Gastroesophageal sphincter (tissue), 4 donors: ENCODE measurements around the gene ARHGEF10L. TPM values are rescaled to one million over a fixed set of nuclear protein-coding genes. Genes with fewer than 3 reads are reported as not detected.

Source experiments
- ATAC-seq: fragments of 150-250 bp; one replicate; pipeline ENCODE4 v1.9.1; 2016; ENCODE audit warnings: mild to moderate bottlenecking, moderate library complexity
- H3K27ac ChIP-seq, 4 donors: fragments of 200-600 bp; sonication (generic) in 3 of 4; 1 replicate in 3 of 4; 2 replicates in 1 of 4; pipeline ENCODE4 v1.5.1; 2016 to 2019
- H3K27me3 ChIP-seq: fragments of 200-600 bp; sonication (generic); one replicate; pipeline ENCODE4 v1.5.1; 2019
- H3K36me3 ChIP-seq, 2 donors: fragments of 200-600 bp; sonication (generic); one replicate each; pipeline ENCODE4 v1.5.1; 2019; ENCODE audit warnings: control low read depth in 1 of 2
- H3K4me1 ChIP-seq, 3 donors: fragments of 200-600 bp; sonication (generic); 1 replicate in 2 of 3; 2 replicates in 1 of 3; pipeline ENCODE4 v1.5.1; 2016 to 2019; ENCODE audit warnings: control low read depth in 2 of 3
- H3K4me3 ChIP-seq, 2 donors: fragments of 200-600 bp; sonication (generic); one replicate each; pipeline ENCODE4 v1.5.1; 2019; ENCODE audit warnings: mild to moderate bottlenecking in 1 of 2, moderate library complexity in 1 of 2
- H3K9me3 ChIP-seq, 3 donors: fragments of 200-600 bp; sonication (generic); one replicate each; pipeline ENCODE4 v1.5.1; 2017 to 2019; ENCODE audit warnings: control low read depth in 2 of 3
- CTCF ChIP-seq, 4 experiments: fragments of 200-600 bp in 2 of 4; fragments of 450-650 bp in 2 of 4; sonication (generic) in 1 of 4; IDR thresholded peaks; one replicate each; pipeline ENCODE4 v1.5.1; 2017 to 2019; ENCODE audit warnings: antibody characterized with exemption in 4 of 4, mild to moderate bottlenecking in 2 of 4, moderate library complexity in 2 of 4
- EP300 ChIP-seq: sonication (generic); formaldehyde crosslinking; IDR thresholded peaks from one replicate; pipeline ENCODE4 v1.6.1; 2017; ENCODE audit warnings: antibody characterized with exemption, mild to moderate bottlenecking
- POLR2A ChIP-seq, 2 donors: fragments of 450-650 bp; IDR thresholded peaks; one replicate each; pipeline ENCODE4 v1.6.1; 2017; ENCODE audit warnings: antibody characterized with exemption in 2 of 2, mild to moderate bottlenecking in 2 of 2, moderate library complexity in 1 of 2
- POLR2AphosphoS5 ChIP-seq: sonication (generic); formaldehyde crosslinking; IDR thresholded peaks from one replicate; pipeline ENCODE4 v1.6.1; 2017; ENCODE audit warnings: antibody characterized with exemption
- WGBS, 2 donors: methylation state at CpG; one replicate each; pipeline ENCODE4 v1.1.5; 2018; ENCODE audit warnings: low coverage in 1 of 2; 5-methylcytosine and 5-hydroxymethylcytosine counted together
- total RNA-seq, 4 donors: library from RNA; depleted of rRNA; stranded (reverse); fragments of >200 nt; gene quantifications; one replicate each; pipeline ENCODE4 v1.1.0, GENCODE V29; 2016

Gene ARHGEF10L
- total RNA-seq, 4 donors from 2014 or later = 50.9 to 97.0 (median 80.3) TPM

- H3K27ac ChIP-seq = peak overlapping the region in 3 of 4 donors; percentile 23 to 64 (median 51)
- peaks cover 0 to 62% (median 17%) of the 10 kb centered on the region in 3 donors for H3K4me1 ChIP-seq
- H3K9me3 ChIP-seq = no peaks in the 10 kb centered on the region
- H3K4me3 ChIP-seq = no peak overlapping the region
- 80% methylated on average over 1 to 2 of the region's 10 CpGs for WGBS, 2 donors
- TF ChIP-seq EP300 = no peak
- no peak for TF ChIP-seq POLR2AphosphoS5
- TF ChIP-seq POLR2A (IDR thresholded peaks at IDR 0.05) = no peak
- no peak for TF ChIP-seq CTCF (IDR thresholded peaks at IDR 0.05)
- H3K36me3 ChIP-seq = peaks cover 0 to 16% of the 10 kb centered on the region in 2 donors
- H3K27me3 ChIP-seq = no peaks in the 10 kb centered on the region
- no peak for ATAC-seq
These were observed 42.1 kb downstream of the ARHGEF10L start for GRCh38 chr1:17581389-17582123.

- no peaks in the 10 kb centered on the region for H3K9me3 ChIP-seq
- peaks cover 0 to 63% (median 24%) of the 10 kb centered on the region in 3 donors for H3K4me1 ChIP-seq
- peak overlapping the region in 3 of 4 donors; percentile 50 to 64 (median 51) for H3K27ac ChIP-seq
- TF ChIP-seq POLR2AphosphoS5 = no peak
- no peak for ATAC-seq
- WGBS, 2 donors = 36 to 72% methylated on average over 9 of the region's 11 CpGs
- peaks cover 0 to 16% of the 10 kb centered on the region in 2 donors for H3K36me3 ChIP-seq
- no peaks in the 10 kb centered on the region for H3K27me3 ChIP-seq
- H3K4me3 ChIP-seq = no peak overlapping the region
These were observed 42.8 kb downstream of the ARHGEF10L start for GRCh38 chr1:17582124-17582774.

- peaks cover 0 to 16% of the 10 kb centered on the region in 2 donors for H3K36me3 ChIP-seq
- H3K4me1 ChIP-seq = peaks cover 3 to 63% (median 42%) of the 10 kb centered on the region in 3 donors
- TF ChIP-seq POLR2AphosphoS5 (no peak), CTCF (IDR thresholded peaks at IDR 0.05) (no peak), POLR2A (IDR thresholded peaks at IDR 0.05) (no peak), EP300 (no peak)
- H3K27me3 ChIP-seq = no peaks in the 10 kb centered on the region
- ATAC-seq = no peak
- H3K27ac ChIP-seq = no peak overlapping the region
- H3K4me3 ChIP-seq = no peak overlapping the region
- WGBS, 2 donors = 89% methylated on average over 9 to 10 of the region's 10 CpGs
- no peaks in the 10 kb centered on the region for H3K9me3 ChIP-seq
These were observed 45.0 kb downstream of the ARHGEF10L start for GRCh38 chr1:17584539-17584938.

GRCh38 chr1:17585266-17585987 lies 45.9 kb downstream of the ARHGEF10L start:
- Histone ChIP-seq H3K4me1 (peaks cover 3 to 63% (median 43%) of the 10 kb centered on the region in 3 donors), H3K36me3 (peaks cover 0 to 23% of the 10 kb centered on the region in 2 donors), H3K4me3 (no peak overlapping the region), H3K27me3 (no peaks in the 10 kb centered on the region), H3K27ac (peak overlapping the region in 3 of 4 donors; percentile 83 to 89 (median 84)), H3K9me3 (no peaks in the 10 kb centered on the region)
- no peak for TF ChIP-seq EP300
- TF ChIP-seq POLR2A (IDR thresholded peaks at IDR 0.05) = no peak
- no peak for TF ChIP-seq CTCF (IDR thresholded peaks at IDR 0.05)
- TF ChIP-seq POLR2AphosphoS5 = no peak
- no peak for ATAC-seq
- 72 to 80% methylated on average over 1 to 2 of the region's 9 CpGs for WGBS, 2 donors
